SK-N-MC (cell line): ENCODE measurements around the gene ETF1.

ENCODE experiments used
- DNase-seq: peaks from one replicate; pipeline ENCODE4 v3.0.0-alpha.2; 2011; ENCODE audit warnings: low read depth, low spot score
- H3K27ac ChIP-seq: fragments of 200-600 bp; sonication (generic); 2 replicates; pipeline ENCODE4 v1.5.1; 2016; ENCODE audit warnings: mixed run types
- H3K36me3 ChIP-seq: fragments of 200-600 bp; sonication (generic); 2 replicates; pipeline ENCODE4 v1.6.1; 2017; ENCODE audit warnings: antibody characterized with exemption, low read length, mixed read lengths; ENCODE audit not compliant: insufficient read depth
- H3K4me3 ChIP-seq: fragments of 200-600 bp; sonication (generic); 2 replicates; pipeline ENCODE4 v1.5.1; 2016
- H3K9ac ChIP-seq: fragments of 200-600 bp; sonication (generic); 2 replicates; pipeline ENCODE4 v1.8.0; 2017; ENCODE audit warnings: mixed run types, mixed read lengths; ENCODE audit not compliant: insufficient read length
- H3K9me3 ChIP-seq: fragments of 200-600 bp; sonication (generic); 2 replicates; pipeline ENCODE4 v1.6.1; 2017; ENCODE audit warnings: low read depth, mild to moderate bottlenecking, antibody characterized with exemption, low read length, moderate library complexity, mixed read lengths
- EZH2 ChIP-seq: fragments of 200-600 bp; sonication (generic); IDR thresholded peaks from one replicate; pipeline ENCODE4 v1.6.1; 2017; ENCODE audit warnings: antibody characterized with exemption
- FOXP2 ChIP-seq: optimal IDR thresholded peaks from 2 replicates; pipeline ENCODE3; 2011; ENCODE audit warnings: mild to moderate bottlenecking, moderate library complexity; ENCODE audit not compliant: insufficient read depth; ENCODE audit errors: extremely low read length, control extremely low read depth
- POLR2AphosphoS5 ChIP-seq: IDR thresholded peaks from 2 replicates; pipeline ENCODE4 v1.6.1; 2012; ENCODE audit warnings: mild to moderate bottlenecking, low read depth, low read length, borderline replicate concordance

The ETF1 gene

GRCh38 chr5:138542956-138543729 lies at the start of gene ETF1:
Gene ETF1, minus strand, starts transcription at chr5:138543236. Its CDS starts 318 bp downstream, at chr5:138542918.
- H3K36me3 ChIP-seq = peaks cover 39% of the 10 kb centered on the region

GRCh38 chr5:138588013-138588788 lies 45.2 kb upstream of the ETF1 start:
- Histone ChIP-seq H3K9ac (no peak overlapping the region), H3K27ac (no peak overlapping the region), H3K4me3 (no peak overlapping the region), H3K9me3 (no peaks in the 10 kb centered on the region), H3K36me3 (no peaks in the 10 kb centered on the region)
- TF ChIP-seq EZH2 (no peak), FOXP2 (no peak), POLR2AphosphoS5 (no peak)
- DNase-seq = no peak

More at GRCh38 chr5:138542956-138543729, at the start of gene ETF1:
- Histone ChIP-seq H3K9ac (peak within 1 kb of the TSS; percentile 97), H3K27ac (peak within 1 kb of the TSS; percentile 95), H3K9me3 (no peaks in the 10 kb centered on the region), H3K4me3 (peak within 1 kb of the TSS; percentile 95)
- peak; percentile 93 for DNase-seq
- TF ChIP-seq POLR2AphosphoS5 (peak; percentile 79), EZH2 (no peak), FOXP2 (peak; percentile 46)

- no peak overlapping the region for H3K9ac ChIP-seq
- no peaks in the 10 kb centered on the region for H3K36me3 ChIP-seq
- H3K27ac ChIP-seq = no peak overlapping the region
- H3K9me3 ChIP-seq = no peaks in the 10 kb centered on the region
- DNase-seq = no peak
- TF ChIP-seq FOXP2 (no peak), POLR2AphosphoS5 (no peak), EZH2 (no peak)
- H3K4me3 ChIP-seq = no peak overlapping the region
Measured at GRCh38 chr5:138585157-138585556, 42.1 kb upstream of the ETF1 start.

GRCh38 chr5:138583984-138584637 lies 41.1 kb upstream of the ETF1 start:
- TF ChIP-seq POLR2AphosphoS5 (no peak), EZH2 (no peak), FOXP2 (no peak)
- DNase-seq = no peak
- Histone ChIP-seq H3K9ac (no peak overlapping the region), H3K36me3 (no peaks in the 10 kb centered on the region), H3K9me3 (no peaks in the 10 kb centered on the region), H3K27ac (no peak overlapping the region), H3K4me3 (no peak overlapping the region)

- no peak for DNase-seq
- no peak overlapping the region for H3K4me3 ChIP-seq
- TF ChIP-seq POLR2AphosphoS5 (no peak), EZH2 (no peak), FOXP2 (no peak)
- no peaks in the 10 kb centered on the region for H3K9me3 ChIP-seq
- H3K36me3 ChIP-seq = no peaks in the 10 kb centered on the region
- H3K9ac ChIP-seq = no peak overlapping the region
- H3K27ac ChIP-seq = no peak overlapping the region
Measured at GRCh38 chr5:138582959-138583358, 39.9 kb upstream of the ETF1 start.

- TF ChIP-seq FOXP2 (no peak), POLR2AphosphoS5 (no peak), EZH2 (no peak)
- H3K36me3 ChIP-seq = no peaks in the 10 kb centered on the region
- H3K9me3 ChIP-seq = no peaks in the 10 kb centered on the region
- DNase-seq = no peak
- H3K9ac ChIP-seq = no peak overlapping the region
- no peak overlapping the region for H3K4me3 ChIP-seq
- no peak overlapping the region for H3K27ac ChIP-seq
Measured at GRCh38 chr5:138580777-138581176, 37.7 kb upstream of the ETF1 start.

- H3K36me3 ChIP-seq = no peaks in the 10 kb centered on the region
- DNase-seq = no peak
- TF ChIP-seq EZH2 (no peak), FOXP2 (no peak), POLR2AphosphoS5 (no peak)
- H3K9ac ChIP-seq = no peak overlapping the region
- H3K9me3 ChIP-seq = no peaks in the 10 kb centered on the region
- no peak overlapping the region for H3K27ac ChIP-seq
- H3K4me3 ChIP-seq = no peak overlapping the region
Measured at GRCh38 chr5:138580001-138580400, 37.0 kb upstream of the ETF1 start.

GRCh38 chr5:138579517-138579863 lies 36.5 kb upstream of the ETF1 start:
- DNase-seq = no peak
- H3K27ac ChIP-seq = no peak overlapping the region
- H3K4me3 ChIP-seq = no peak overlapping the region
- no peaks in the 10 kb centered on the region for H3K9me3 ChIP-seq
- peaks cover 4% of the 10 kb centered on the region; the same call in 1 of the 2 replicates for H3K36me3 ChIP-seq
- TF ChIP-seq FOXP2 (no peak), POLR2AphosphoS5 (no peak), EZH2 (no peak)
- H3K9ac ChIP-seq = no peak overlapping the region
